GM12801 (cell line): ENCODE data around the gene MEOX1.

Experiments used
- TF ChIP-seq, protein P1 (sequence below): IDR thresholded peaks from one replicate; pipeline ENCODE4 v1.5.1; 2011; ENCODE audit warnings: control low read depth; ENCODE audit not compliant: insufficient read length; ENCODE audit errors: extremely low read depth

MEOX1 gene

DNA sequence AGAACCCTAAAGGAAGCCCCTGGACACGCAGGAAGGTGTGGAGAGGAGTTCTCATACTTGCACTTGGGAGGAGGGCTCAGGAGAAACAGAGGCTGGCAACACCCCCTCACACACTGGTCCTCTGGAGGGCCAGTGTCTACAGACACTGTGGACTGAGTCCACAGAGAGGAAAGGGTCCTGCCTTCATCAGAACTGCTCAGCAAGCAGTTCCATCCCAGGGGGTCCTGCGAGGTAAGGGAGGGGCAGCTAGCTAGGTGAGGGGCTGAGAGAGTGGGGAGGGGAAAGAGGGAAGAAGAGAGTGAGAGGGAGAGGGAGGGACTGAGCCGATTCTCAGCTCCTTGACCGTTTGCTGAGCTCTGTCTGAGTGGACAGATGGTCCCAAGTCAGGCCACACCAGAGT lies 17.7 kb upstream of the MEOX1 start:
- TF ChIP-seq, protein P1, sequence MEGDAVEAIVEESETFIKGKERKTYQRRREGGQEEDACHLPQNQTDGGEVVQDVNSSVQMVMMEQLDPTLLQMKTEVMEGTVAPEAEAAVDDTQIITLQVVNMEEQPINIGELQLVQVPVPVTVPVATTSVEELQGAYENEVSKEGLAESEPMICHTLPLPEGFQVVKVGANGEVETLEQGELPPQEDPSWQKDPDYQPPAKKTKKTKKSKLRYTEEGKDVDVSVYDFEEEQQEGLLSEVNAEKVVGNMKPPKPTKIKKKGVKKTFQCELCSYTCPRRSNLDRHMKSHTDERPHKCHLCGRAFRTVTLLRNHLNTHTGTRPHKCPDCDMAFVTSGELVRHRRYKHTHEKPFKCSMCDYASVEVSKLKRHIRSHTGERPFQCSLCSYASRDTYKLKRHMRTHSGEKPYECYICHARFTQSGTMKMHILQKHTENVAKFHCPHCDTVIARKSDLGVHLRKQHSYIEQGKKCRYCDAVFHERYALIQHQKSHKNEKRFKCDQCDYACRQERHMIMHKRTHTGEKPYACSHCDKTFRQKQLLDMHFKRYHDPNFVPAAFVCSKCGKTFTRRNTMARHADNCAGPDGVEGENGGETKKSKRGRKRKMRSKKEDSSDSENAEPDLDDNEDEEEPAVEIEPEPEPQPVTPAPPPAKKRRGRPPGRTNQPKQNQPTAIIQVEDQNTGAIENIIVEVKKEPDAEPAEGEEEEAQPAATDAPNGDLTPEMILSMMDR, result no peak

DNA sequence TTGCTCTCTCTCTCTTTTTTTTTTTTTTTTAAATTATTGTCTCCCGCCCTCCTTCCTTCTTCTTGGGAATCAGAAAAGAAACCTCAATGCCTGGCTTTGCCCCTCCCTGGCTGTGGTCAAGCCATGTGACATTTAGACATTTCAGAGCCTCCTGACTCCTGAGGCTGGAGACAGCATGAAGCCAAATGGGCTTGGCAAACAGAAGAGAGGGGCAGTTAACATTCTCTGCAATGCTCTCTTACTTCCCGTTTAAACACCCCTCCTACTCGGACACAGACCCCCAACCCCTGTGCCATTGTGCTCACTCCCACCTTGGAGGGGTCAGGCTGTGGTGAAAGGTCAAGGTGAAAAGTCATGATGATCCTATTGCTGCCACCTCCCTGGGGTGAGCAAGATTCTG lies 14.7 kb upstream of the MEOX1 start:
- TF ChIP-seq, protein P1, result no peak

DNA sequence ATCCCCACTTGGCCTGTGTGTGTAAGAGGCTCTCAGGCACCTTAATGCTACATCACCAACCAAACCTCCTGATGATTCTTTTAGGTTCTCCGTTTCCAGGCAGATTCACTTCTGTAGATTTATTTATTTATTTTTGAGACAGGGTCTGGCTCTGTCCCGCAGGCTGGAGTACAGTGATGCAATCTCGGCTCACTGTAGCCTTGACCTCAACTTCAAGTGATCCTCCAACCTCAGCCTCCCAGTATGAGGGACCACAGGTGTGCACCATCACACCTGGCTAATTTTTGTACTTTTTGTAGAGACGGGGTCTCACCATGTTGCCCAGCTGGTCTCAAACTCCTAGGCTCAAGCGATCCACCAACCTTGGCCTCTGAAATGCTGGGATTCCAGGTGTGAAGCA lies 12.7 kb upstream of the MEOX1 start:
- TF ChIP-seq, protein P1, result no peak

DNA sequence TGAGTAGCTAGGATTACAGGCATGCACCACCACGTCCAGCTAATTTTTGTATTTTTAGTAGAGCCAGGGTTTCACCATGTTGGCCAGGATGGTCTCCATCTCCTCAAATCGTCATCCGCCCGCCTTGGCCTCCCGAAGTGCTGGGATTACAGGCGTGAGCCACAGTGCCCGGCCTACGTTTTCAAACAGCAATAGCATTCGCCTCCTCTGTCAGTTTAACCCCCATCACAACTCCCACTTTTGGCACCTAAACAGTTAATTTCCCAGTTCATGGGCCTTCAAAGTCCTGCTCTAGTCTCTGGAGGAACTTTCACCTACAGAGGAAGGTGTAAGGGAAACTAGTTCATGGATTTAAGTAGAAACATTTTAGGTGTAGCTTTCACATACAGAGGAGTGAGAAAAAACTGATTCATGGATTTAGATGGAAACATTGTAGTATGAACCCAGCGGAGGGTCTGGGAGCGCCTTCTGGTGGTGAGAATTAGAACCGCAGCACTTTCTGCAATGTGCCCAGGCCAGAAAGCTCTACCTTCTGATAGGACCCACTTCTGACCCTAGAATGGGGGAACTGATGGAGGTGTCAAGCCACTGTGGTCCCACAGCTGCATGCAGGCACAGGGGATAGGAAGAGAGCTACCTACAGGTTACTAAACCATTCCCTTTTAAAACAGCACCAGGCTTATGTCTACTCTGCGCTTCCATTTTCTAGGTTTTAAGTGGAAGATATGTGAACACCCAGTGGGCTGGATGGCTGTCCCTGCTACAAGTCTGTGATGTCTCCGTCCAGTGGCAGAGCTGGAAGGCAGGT lies 12.0 kb upstream of the MEOX1 start:
- TF ChIP-seq, protein P1, result peak; percentile 80

DNA sequence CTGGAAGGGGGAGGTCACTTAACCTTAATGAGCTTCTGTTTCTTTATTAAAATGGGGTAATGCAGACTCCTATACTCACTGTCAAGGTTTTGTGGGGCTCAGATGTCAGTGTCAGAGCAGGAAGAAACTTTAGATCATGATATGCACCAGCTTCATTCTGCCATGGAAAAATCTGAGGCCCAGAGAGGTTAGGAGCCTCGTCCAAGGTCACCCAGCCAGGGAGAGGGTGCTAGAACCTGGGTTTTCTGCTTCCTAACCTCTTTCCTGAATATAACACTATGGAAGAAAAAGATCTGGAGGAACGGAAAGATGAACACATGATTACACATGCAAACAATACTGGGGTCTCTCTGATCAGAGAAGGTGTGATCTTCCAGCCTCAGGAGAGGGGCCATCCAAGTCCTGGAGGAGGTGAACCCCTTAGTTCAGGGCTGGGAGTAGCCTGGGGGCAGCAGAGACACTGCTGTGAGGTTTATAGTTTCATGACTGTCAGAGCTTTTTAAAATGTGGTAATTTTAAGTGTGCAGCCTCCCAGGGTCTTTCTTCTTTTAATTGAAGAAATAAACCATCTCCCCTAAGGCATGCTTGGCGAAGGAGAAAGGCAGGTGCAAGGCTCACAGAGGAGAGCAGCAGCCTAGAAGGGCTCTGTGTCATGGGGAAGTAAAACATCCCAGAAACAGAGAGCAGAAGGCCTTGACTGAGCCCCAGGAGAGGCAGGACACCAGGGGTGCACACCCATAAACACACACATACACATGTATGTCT lies 10.2 kb upstream of the MEOX1 start:
- TF ChIP-seq, protein P1, result no peak

DNA sequence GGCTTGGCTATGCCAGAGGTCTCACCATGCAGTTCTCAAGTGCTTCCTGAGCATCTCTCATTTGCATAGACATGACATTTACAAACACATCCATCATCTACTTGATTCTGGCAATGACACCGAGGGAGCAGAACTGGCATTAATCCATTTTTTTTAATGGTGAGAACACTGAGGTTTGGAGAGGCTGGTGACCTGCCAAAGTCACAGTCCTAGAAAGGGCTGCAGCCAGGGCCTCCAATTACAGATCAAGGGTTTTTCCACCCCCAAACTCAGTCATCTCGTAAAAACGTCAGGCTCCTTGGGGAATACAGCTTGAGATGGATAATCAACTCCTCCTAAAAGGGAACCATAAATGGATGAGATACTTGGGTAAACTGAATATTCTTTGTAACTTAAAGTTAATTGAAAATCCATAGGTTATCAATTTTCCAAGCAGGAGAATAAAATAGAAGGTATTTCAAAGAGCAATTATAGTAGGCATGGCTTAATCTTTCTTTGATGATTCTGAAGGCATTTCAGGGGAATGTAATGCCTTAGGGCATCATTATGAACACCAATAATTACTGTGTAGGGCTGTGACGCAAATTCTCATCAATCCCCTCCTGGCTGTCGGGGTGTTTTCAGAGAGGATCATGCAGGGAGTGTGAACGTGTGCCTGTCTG lies 9.4 kb upstream of the MEOX1 start:
- TF ChIP-seq, protein P1, result no peak

DNA sequence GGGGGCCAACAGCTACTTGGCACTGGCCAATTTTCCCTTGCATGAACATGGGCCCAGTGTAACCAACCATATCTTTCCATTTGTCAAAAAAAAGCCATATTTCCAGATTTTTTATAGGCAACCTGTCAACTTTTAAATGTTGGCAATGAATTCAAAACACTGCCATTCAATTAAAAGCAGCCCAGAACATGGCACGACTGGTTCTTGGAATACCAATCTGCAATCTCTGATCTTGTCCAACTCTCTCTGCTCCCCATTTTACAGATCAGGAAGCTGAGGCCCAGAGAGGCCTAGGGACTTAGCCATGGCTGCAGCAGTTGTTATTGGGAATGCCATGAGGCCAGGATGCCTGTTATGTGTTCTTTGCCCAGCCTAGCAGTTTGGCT lies 8.9 kb upstream of the MEOX1 start:
- TF ChIP-seq, protein P1, result no peak
